K562 (cell line): ENCODE results near the gene KIAA1958. TPM values are rescaled to one million over a fixed set of nuclear protein-coding genes. Genes with fewer than 3 reads are reported as not detected.

ENCODE experiments used
- ATAC-seq: fragments of 200-7000 bp; cut with Tn5 transposase; 3 replicates; pipeline ENCODE4 v1.9.1; 2020; ENCODE audit warnings: moderate library complexity
- BruUV-seq: library from RNA; stranded (reverse); fragments of 400-500 nt; replicated peaks from 2 replicates; lab custom pipeline; 2021; lab: Mats Ljungman, UMichigan
- CTCF ChIA-PET: fragments of 300-600 bp; formaldehyde crosslinking; extraction: SDS; loops from one replicate; lab custom pipeline; 2021; ENCODE audit warnings: low intra/inter-chr PET ratio; lab: Yijun Ruan, JAX
- POLR2A ChIA-PET: fragments of 300-600, 350-650 bp; sonication (Branson Sonifier 250); formaldehyde crosslinking; extraction: SDS; loops from one replicate; lab custom pipeline; 2021; ENCODE audit warnings: antibody characterized with exemption, inconsistent platforms; lab: Yijun Ruan, JAX
- DNase-seq, 4 experiments: peaks; one replicate each; pipeline versions ENCODE4 v3.0.0 to v3.0.0-alpha.2; 2011 to 2018; ENCODE audit warnings: low spot score in 3 of 4, mixed read lengths in 3 of 4; ENCODE audit errors: extremely low read depth in 1 of 4
- FAIRE-seq: peaks from 2 replicates; lab custom pipeline; 2011; peaks lifted over from hg19 to GRCh38; lab: Jason Lieb, UNC
- H2AFZ ChIP-seq: 2 replicates; pipeline ENCODE4 v1.6.0; 2011; ENCODE audit warnings: low read depth, low read length, control low read depth, inconsistent platforms
- H3K27ac ChIP-seq: fragments of 200-600 bp; 3 replicates; pipeline ENCODE4 v1.8.0; 2011; ENCODE audit warnings: low read depth, mild to moderate bottlenecking, control low read depth, inconsistent platforms, low read length, moderate library complexity, mixed read lengths; ENCODE audit errors: extremely low read depth
- H3K27me3 ChIP-seq, 2 experiments: fragments of 300-600 bp in 1 of 2; 2 replicates in 1 of 2; 3 replicates in 1 of 2; pipeline versions ENCODE4 v1.6.0 to v1.8.0; 2011; ENCODE audit warnings: inconsistent platforms in 2 of 2, low read length in 2 of 2, mild to moderate bottlenecking in 1 of 2, mixed read lengths in 1 of 2, moderate library complexity in 1 of 2; ENCODE audit not compliant: control insufficient read depth in 2 of 2, insufficient read depth in 2 of 2
- H3K36me3 ChIP-seq: fragments of 300-600 bp; 3 replicates; pipeline ENCODE4 v1.8.0; 2011; ENCODE audit warnings: mild to moderate bottlenecking, low read length, inconsistent platforms; ENCODE audit not compliant: control insufficient read depth, insufficient read depth
- H3K4me1 ChIP-seq, 2 experiments: fragments of 200-600 bp in 1 of 2; replicated peaks in 1 of 2; 2 replicates in 1 of 2; 3 replicates in 1 of 2; pipeline versions ENCODE4 v1.5.1 to v1.8.0; 2011; ENCODE audit warnings: inconsistent platforms in 2 of 2, low read length in 2 of 2, mild to moderate bottlenecking in 1 of 2, mixed read lengths in 1 of 2, moderate library complexity in 1 of 2; ENCODE audit not compliant: control insufficient read depth in 2 of 2, insufficient read depth in 2 of 2
- H3K4me2 ChIP-seq: 2 replicates; pipeline ENCODE4 v1.6.1; 2011; ENCODE audit warnings: low read length, control low read depth, inconsistent platforms, mixed read lengths; ENCODE audit not compliant: insufficient read depth
- H3K4me3 ChIP-seq: fragments of 200-600 bp; sonication (generic), shearing (Covaris generic); 2 replicates; pipeline ENCODE4 v1.5.1; 2016; ENCODE audit warnings: control low read depth, inconsistent platforms
- H3K79me2 ChIP-seq: fragments of 200-600 bp; 3 replicates; pipeline ENCODE4 v1.8.0; 2011; ENCODE audit warnings: low read length, inconsistent platforms; ENCODE audit not compliant: control insufficient read depth, insufficient read depth
- H3K9ac ChIP-seq, 2 experiments: 2 replicates each; pipeline versions ENCODE4 v1.6.0 to v1.6.1; 2011; ENCODE audit warnings: low read depth in 2 of 2, low read length in 2 of 2, control low read depth in 1 of 2, inconsistent platforms in 1 of 2, mild to moderate bottlenecking in 1 of 2, mixed read lengths in 1 of 2; ENCODE audit not compliant: insufficient read depth in 1 of 2
- H3K9me1 ChIP-seq: one replicate; pipeline ENCODE4 v1.6.0; 2011; ENCODE audit warnings: inconsistent platforms, mild to moderate bottlenecking, low read length, moderate library complexity; ENCODE audit not compliant: control insufficient read depth, insufficient read depth
- H3K9me3 ChIP-seq: replicated peaks from 2 replicates; pipeline ENCODE4 v1.5.1; 2011; ENCODE audit warnings: low read depth, low read length, inconsistent platforms; ENCODE audit not compliant: control insufficient read depth, insufficient read depth
- H4K20me1 ChIP-seq: replicated peaks from 2 replicates; pipeline ENCODE4 v1.6.1; 2011; ENCODE audit warnings: low read length, inconsistent platforms, mixed read lengths; ENCODE audit not compliant: control insufficient read depth, insufficient read depth
- ADNP ChIP-seq: fragments of 200-800 bp; sonication (Bioruptor generic); IDR thresholded peaks from 2 replicates; pipeline ENCODE4 v1.6.1; 2016; ENCODE audit warnings: missing genetic modification characterization, missing compliant biosample characterization
- ARID2 ChIP-seq: fragments of 450-650 bp; IDR thresholded peaks from 2 replicates; pipeline ENCODE4 v1.6.1; 2017; ENCODE audit warnings: antibody characterized with exemption, mild to moderate bottlenecking
- BHLHE40 ChIP-seq: IDR thresholded peaks from 2 replicates; pipeline ENCODE4 v1.6.1; 2011; ENCODE audit warnings: low read length, improper control_type of control experiment
- HSF4 ChIP-seq: fragments of 250-450 bp; sonication (Bioruptor Pico); IDR thresholded peaks from 2 replicates; pipeline ENCODE4 v2.1.2; 2022; ENCODE audit warnings: mild to moderate bottlenecking, moderate library complexity, borderline replicate concordance
- RBM34 ChIP-seq: fragments of 200-400 bp; formaldehyde crosslinking; IDR thresholded peaks from 2 replicates; pipeline ENCODE4 v1.6.1; 2018; ENCODE audit warnings: low read length, borderline replicate concordance; ENCODE audit not compliant: insufficient read depth
- STAG1 ChIP-seq: sonication (generic); formaldehyde crosslinking; IDR thresholded peaks from 2 replicates; pipeline ENCODE4 v1.5.0; 2020; ENCODE audit warnings: missing genetic modification reagents, borderline replicate concordance
- ZNF717 ChIP-seq: fragments of 250-450 bp; sonication (Bioruptor Pico); IDR thresholded peaks from 2 replicates; pipeline ENCODE4 v1.5.0; 2021
- ZNF75A ChIP-seq: fragments of 450-650 bp; formaldehyde crosslinking; IDR thresholded peaks from 2 replicates; pipeline ENCODE4 v1.4.0; 2020; ENCODE audit warnings: mild to moderate bottlenecking
- WGBS: fragments of 100-300 bp; shearing (Covaris generic); methylation state at CpG from one replicate; pipeline ENCODE4 v1.1.6; 2016; ENCODE audit warnings: low coverage, mixed read lengths; ENCODE audit not compliant: insufficient coverage; ENCODE audit errors: missing lambda C conversion rate; 5-methylcytosine and 5-hydroxymethylcytosine counted together
- in situ Hi-C: fragments of 300-500 bp; cut with MboI; formaldehyde crosslinking; loops from 4 replicates; pipeline ENCODE4 v1.15.0; 2018; ENCODE audit warnings: inconsistent platforms, mixed read lengths
- intact Hi-C: fragments of 100-400 bp; cut with micrococcal nuclease; formaldehyde crosslinking; loops from 2 replicates; pipeline ENCODE4 v1.14.2; 2022
- polyA plus RNA-seq, 8 experiments: library from polyadenylated mRNA; depleted of rRNA in 4 of 8; stranded (reverse) in 5 of 8; unstranded in 3 of 8; fragments of >200 nt; fragmentation: Nextera tagmentation in 2 of 8; fragmentation: Illumina TruSeq in 1 of 8; extraction: Ambion mirVana in 2 of 8; extraction: Trizol in 1 of 8; gene quantifications; 2 replicates each; pipeline versions ENCODE4 v1.2.1 to v1.2.3, GENCODE V29; 2011 to 2014; ENCODE audit warnings: inconsistent platforms in 1 of 8, missing spikeins in 1 of 8
- total RNA-seq, 7 experiments: library from RNA; depleted of rRNA in 6 of 7; stranded (reverse); fragments of >200 nt in 6 of 7; fragmentation: Illumina TruSeq in 2 of 7; extraction: Trizol in 2 of 7; gene quantifications; 2 replicates each; pipeline versions ENCODE4 v1.2.1 to v1.2.3, GENCODE V29; 2011 to 2021; ENCODE audit warnings: low replicate concordance in 1 of 7
- TF ChIP-seq, protein P1 (sequence below), 2 experiments: fragments of 450-650 bp in 1 of 2; IDR thresholded peaks; 2 replicates each; pipeline ENCODE4 v1.6.1; 2011 to 2017; ENCODE audit warnings: low read depth in 2 of 2, antibody characterized with exemption in 1 of 2, borderline replicate concordance in 1 of 2, low read length in 1 of 2, mild to moderate bottlenecking in 1 of 2, mixed read lengths in 1 of 2; ENCODE audit not compliant: control insufficient read depth in 1 of 2
- TF ChIP-seq, protein P2 (sequence below): fragments of 450-650 bp; IDR thresholded peaks from 2 replicates; pipeline ENCODE4 v1.6.1; 2016; ENCODE audit warnings: borderline replicate concordance
- TF ChIP-seq, protein P3 (sequence below): sonication (generic); formaldehyde crosslinking; IDR thresholded peaks from 2 replicates; pipeline ENCODE4 v1.9.0; 2022; ENCODE audit warnings: mild to moderate bottlenecking, missing genetic modification reagents
- TF ChIP-seq, protein P4 (sequence below): sonication (generic); formaldehyde crosslinking; IDR thresholded peaks from 2 replicates; pipeline ENCODE4 v1.8.1; 2023; ENCODE audit warnings: missing genetic modification reagents, mild to moderate bottlenecking, borderline replicate concordance

Gene KIAA1958
- total and polyA plus RNA-seq, 9 of the 15 experiments (the other 6 are each of a cell fraction or from before 2014, with no cell fraction given), result 1.1 to 16.0 (median 10.1) TPM

DNA sequence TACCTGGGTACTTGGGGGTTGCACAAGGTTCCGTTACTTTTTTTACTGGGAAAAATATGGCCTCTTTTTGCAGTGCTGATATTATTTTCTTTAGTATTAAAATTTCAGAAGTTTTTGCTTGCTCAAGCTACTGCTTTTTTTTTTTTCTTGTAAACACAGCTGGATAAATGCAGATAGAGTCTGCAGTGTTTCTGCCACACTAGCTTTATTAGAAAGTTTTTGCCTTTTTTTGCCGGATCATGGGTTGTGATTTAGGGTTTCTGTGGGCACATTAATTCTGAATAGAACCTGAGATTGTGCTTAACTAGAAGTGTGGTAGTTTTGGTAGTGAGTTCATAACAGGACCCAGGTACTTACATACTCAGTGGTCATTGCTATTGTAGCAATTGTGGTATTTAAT, 19.9 kb downstream of the KIAA1958 start:
- BruUV-seq, result no TSS peak
- CTCF ChIA-PET, result no interaction called here
- FAIRE-seq, result no peak
- no peak for TF ChIP-seq ZNF75A (CRISPR knock-in tag)
- TF ChIP-seq ZNF717 (CRISPR knock-in tag), result no peak
- TF ChIP-seq, protein P1, sequence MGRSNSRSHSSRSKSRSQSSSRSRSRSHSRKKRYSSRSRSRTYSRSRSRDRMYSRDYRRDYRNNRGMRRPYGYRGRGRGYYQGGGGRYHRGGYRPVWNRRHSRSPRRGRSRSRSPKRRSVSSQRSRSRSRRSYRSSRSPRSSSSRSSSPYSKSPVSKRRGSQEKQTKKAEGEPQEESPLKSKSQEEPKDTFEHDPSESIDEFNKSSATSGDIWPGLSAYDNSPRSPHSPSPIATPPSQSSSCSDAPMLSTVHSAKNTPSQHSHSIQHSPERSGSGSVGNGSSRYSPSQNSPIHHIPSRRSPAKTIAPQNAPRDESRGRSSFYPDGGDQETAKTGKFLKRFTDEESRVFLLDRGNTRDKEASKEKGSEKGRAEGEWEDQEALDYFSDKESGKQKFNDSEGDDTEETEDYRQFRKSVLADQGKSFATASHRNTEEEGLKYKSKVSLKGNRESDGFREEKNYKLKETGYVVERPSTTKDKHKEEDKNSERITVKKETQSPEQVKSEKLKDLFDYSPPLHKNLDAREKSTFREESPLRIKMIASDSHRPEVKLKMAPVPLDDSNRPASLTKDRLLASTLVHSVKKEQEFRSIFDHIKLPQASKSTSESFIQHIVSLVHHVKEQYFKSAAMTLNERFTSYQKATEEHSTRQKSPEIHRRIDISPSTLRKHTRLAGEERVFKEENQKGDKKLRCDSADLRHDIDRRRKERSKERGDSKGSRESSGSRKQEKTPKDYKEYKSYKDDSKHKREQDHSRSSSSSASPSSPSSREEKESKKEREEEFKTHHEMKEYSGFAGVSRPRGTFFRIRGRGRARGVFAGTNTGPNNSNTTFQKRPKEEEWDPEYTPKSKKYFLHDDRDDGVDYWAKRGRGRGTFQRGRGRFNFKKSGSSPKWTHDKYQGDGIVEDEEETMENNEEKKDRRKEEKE (IDR thresholded peaks at IDR 0.05; ENCODE audit: borderline replicate concordance in 1 of 2, control insufficient read depth in 1 of 2, low read depth in 2 of 2, low read length in 1 of 2), result no peak
- TF ChIP-seq RBM34, result no peak
- no peak for TF ChIP-seq BHLHE40
- TF ChIP-seq ADNP (tag), result no peak
- no peak for TF ChIP-seq HSF4 (CRISPR knock-in tag)
- TF ChIP-seq ARID2, result no peak
- TF ChIP-seq, protein P2, sequence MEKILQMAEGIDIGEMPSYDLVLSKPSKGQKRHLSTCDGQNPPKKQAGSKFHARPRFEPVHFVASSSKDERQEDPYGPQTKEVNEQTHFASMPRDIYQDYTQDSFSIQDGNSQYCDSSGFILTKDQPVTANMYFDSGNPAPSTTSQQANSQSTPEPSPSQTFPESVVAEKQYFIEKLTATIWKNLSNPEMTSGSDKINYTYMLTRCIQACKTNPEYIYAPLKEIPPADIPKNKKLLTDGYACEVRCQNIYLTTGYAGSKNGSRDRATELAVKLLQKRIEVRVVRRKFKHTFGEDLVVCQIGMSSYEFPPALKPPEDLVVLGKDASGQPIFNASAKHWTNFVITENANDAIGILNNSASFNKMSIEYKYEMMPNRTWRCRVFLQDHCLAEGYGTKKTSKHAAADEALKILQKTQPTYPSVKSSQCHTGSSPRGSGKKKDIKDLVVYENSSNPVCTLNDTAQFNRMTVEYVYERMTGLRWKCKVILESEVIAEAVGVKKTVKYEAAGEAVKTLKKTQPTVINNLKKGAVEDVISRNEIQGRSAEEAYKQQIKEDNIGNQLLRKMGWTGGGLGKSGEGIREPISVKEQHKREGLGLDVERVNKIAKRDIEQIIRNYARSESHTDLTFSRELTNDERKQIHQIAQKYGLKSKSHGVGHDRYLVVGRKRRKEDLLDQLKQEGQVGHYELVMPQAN, result no peak
- TF ChIP-seq, protein P3, sequence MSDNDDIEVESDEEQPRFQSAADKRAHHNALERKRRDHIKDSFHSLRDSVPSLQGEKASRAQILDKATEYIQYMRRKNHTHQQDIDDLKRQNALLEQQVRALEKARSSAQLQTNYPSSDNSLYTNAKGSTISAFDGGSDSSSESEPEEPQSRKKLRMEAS (CRISPR knock-in tag), result no peak
- TF ChIP-seq, protein P4, sequence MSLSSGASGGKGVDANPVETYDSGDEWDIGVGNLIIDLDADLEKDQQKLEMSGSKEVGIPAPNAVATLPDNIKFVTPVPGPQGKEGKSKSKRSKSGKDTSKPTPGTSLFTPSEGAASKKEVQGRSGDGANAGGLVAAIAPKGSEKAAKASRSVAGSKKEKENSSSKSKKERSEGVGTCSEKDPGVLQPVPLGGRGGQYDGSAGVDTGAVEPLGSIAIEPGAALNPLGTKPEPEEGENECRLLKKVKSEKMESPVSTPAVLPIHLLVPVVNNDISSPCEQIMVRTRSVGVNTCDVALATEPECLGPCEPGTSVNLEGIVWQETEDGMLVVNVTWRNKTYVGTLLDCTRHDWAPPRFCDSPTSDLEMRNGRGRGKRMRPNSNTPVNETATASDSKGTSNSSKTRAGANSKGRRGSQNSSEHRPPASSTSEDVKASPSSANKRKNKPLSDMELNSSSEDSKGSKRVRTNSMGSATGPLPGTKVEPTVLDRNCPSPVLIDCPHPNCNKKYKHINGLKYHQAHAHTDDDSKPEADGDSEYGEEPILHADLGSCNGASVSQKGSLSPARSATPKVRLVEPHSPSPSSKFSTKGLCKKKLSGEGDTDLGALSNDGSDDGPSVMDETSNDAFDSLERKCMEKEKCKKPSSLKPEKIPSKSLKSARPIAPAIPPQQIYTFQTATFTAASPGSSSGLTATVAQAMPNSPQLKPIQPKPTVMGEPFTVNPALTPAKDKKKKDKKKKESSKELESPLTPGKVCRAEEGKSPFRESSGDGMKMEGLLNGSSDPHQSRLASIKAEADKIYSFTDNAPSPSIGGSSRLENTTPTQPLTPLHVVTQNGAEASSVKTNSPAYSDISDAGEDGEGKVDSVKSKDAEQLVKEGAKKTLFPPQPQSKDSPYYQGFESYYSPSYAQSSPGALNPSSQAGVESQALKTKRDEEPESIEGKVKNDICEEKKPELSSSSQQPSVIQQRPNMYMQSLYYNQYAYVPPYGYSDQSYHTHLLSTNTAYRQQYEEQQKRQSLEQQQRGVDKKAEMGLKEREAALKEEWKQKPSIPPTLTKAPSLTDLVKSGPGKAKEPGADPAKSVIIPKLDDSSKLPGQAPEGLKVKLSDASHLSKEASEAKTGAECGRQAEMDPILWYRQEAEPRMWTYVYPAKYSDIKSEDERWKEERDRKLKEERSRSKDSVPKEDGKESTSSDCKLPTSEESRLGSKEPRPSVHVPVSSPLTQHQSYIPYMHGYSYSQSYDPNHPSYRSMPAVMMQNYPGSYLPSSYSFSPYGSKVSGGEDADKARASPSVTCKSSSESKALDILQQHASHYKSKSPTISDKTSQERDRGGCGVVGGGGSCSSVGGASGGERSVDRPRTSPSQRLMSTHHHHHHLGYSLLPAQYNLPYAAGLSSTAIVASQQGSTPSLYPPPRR (CRISPR knock-in tag), result no peak
- no peak for TF ChIP-seq STAG1 (CRISPR knock-in tag)

More for the DNA sequence above, 19.9 kb downstream of the KIAA1958 start:
- Histone ChIP-seq H3K79me2 (peaks cover 86% of the 10 kb centered on the region), H3K4me1 (peaks cover 9 to 15% of the 10 kb centered on the region in 2 experiments), H2AFZ (no peak overlapping the region), H3K4me2 (no peak overlapping the region), H3K27ac (no peak overlapping the region), H4K20me1 (no peaks in the 10 kb centered on the region; the same call in 1 of the 2 replicates), H3K9me1 (no peaks in the 10 kb centered on the region), H3K36me3 (no peaks in the 10 kb centered on the region; the same call in 2 of the 3 replicates), H3K9ac (no peak overlapping the region), H3K27me3 (no peaks in the 10 kb centered on the region), H3K9me3 (no peaks in the 10 kb centered on the region), H3K4me3 (no peak overlapping the region)
- POLR2A ChIA-PET, result interaction anchor here (0.9 to 1.5 kb wide), 4 partner anchors 10 to 20 kb away, joined by 3 to 5 read pairs (median 5); partner anchors contain the start of gene KIAA1958
- 73% methylated on average over 2 of the region's 2 CpGs for WGBS
- in situ Hi-C loops (no loop called here), intact Hi-C loops (loop anchor here (10.0 kb wide), 1 partner anchor 208 kb away; the partner anchor contains the start of gene INIP)
- no peak for ATAC-seq
- DNase-seq, result no peak
